ENCODE data around the gene SLC66A2. TPM values are rescaled to one million over a fixed set of nuclear protein-coding genes. Genes with fewer than 3 reads are reported as not detected.
"Not testable (repeated sequence)": the region's sequence is repeated elsewhere in the genome, so short reads cannot be mapped to it uniquely, and the experiment has no call there.

Gene SLC66A2
- total and polyA plus RNA-seq, 10 donors = 28.7 to 61.9 (median 50.0) TPM

- DNase-seq = no peak
- Histone ChIP-seq H3K4me1 (peaks cover 5 to 44% (median 21%) of the 10 kb centered on the region in 6 donors), H3K27me3 (replicated peaks in 1 of 7) (peaks cover 0 to 6% (median 0%) of the 10 kb centered on the region in 7 donors), H3K27ac (peak overlapping the region in 1 of 8 donors; percentile 81), H3K36me3 (peaks cover 0 to 8% (median 0%) of the 10 kb centered on the region in 6 donors), H3K9me3 (no peaks in the 10 kb centered on the region), H3K4me3 (peak overlapping the region in 1 of 8 donors; percentile 83)
- WGBS, 5 donors = 69 to 82% (median 81%) methylated on average over 30 of the region's 30 CpGs
- no peak for TF ChIP-seq CTCF (IDR thresholded peaks at IDR 0.05 in 8 of 11, conservative IDR thresholded peaks at IDR 0.05 in 3 of 11)
- no peak for TF ChIP-seq POLR2AphosphoS5 (IDR thresholded peaks at IDR 0.05)
- no peak for TF ChIP-seq POLR2A (IDR thresholded peaks at IDR 0.05)
- intact Hi-C loops (cut with DNase I; ENCODE audit: low total_unique reads) = no loop called here
These were observed 11.6 kb upstream of the SLC66A2 start for GRCh38 chr18:79962835-79963657.

DNA sequence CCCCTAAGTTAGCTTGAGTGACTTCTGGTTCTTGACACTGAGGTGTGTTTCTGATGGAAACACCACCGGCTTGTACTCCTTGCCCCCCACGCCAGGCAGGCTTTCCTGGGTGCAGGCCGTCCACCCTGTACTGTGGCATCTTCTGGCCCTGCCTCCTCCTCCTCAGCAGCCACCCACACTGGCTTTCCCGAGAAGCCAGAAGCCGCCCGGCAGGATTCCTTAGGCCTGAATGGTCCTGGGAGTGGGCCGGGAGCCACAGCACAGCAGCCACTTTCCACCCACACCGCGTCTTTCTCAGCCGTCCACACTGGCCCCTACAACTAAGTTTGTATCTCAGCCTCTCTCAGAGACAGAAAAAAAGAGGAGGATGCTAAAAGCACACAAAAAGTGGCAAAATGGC, 10.9 kb upstream of the SLC66A2 start:
- no peak for TF ChIP-seq CTCF (IDR thresholded peaks at IDR 0.05 in 8 of 11, conservative IDR thresholded peaks at IDR 0.05 in 3 of 11)
- peak; percentile 74 for DNase-seq
- H3K4me3 ChIP-seq = no peak overlapping the region
- H3K27ac ChIP-seq = no peak overlapping the region
- intact Hi-C loops (cut with DNase I; ENCODE audit: low total_unique reads) = no loop called here
- no peaks in the 10 kb centered on the region for H3K9me3 ChIP-seq
- H3K27me3 ChIP-seq (replicated peaks in 1 of 7) = peaks cover 0 to 6% (median 0%) of the 10 kb centered on the region in 7 donors
- peaks cover 5 to 44% (median 21%) of the 10 kb centered on the region in 6 donors for H3K4me1 ChIP-seq
- WGBS, 5 donors = 69 to 89% (median 77%) methylated on average over 6 to 10 of the region's 10 CpGs
- H3K36me3 ChIP-seq = peaks cover 0 to under 1% (median 0%) of the 10 kb centered on the region in 6 donors

- no peak for TF ChIP-seq POLR2AphosphoS5 (IDR thresholded peaks at IDR 0.05)
- 71 to 88% (median 78%) methylated on average over 26 to 29 of the region's 29 CpGs for WGBS, 5 donors
- intact Hi-C loops (cut with DNase I; ENCODE audit: low total_unique reads) = no loop called here
- H3K27ac ChIP-seq = no peak overlapping the region
- H3K27me3 ChIP-seq (replicated peaks in 1 of 7) = peaks cover 0 to 6% (median 0%) of the 10 kb centered on the region in 7 donors
- H3K4me3 ChIP-seq = no peak overlapping the region
- H3K36me3 ChIP-seq = no peaks in the 10 kb centered on the region
- peak; percentile 76 for DNase-seq
- H3K9me3 ChIP-seq = no peaks in the 10 kb centered on the region
- peaks cover 5 to 44% (median 21%) of the 10 kb centered on the region in 6 donors for H3K4me1 ChIP-seq
These were observed 10.3 kb upstream of the SLC66A2 start for GRCh38 chr18:79961527-79962291.

DNA sequence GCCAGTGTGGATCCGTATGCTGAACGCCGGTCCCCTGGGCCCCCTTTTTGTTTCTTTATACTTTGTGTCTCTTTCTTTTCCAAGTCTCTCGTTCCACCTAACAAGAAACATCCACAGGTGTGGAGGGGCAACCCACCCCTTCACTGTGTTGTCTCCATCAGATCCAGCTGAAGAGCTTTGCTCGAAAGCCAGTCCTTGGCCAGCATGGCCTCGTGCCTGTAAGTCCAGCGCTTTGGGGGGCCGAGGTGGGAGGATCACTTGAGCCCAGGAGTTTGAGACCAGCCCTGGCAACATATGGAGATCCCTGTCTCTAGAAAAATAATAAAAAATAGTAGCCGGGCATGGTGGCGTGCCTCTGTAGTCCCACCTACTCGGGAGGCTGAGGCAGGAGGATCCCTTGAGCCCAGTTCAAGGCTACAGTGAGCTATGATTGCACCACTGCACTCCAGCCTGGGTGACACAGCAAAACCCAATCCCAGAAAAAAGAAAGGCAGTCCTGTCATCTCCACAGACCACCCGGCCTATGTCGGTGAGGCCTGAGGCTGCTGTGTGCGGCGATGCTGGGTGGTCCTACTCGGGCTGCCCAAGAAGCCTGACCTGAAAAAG, 9.6 kb upstream of the SLC66A2 start:
- WGBS, 5 donors = 93 to 96% (median 95%) methylated on average over 16 of the region's 16 CpGs
- intact Hi-C loops (cut with DNase I; ENCODE audit: low total_unique reads) = no loop called here

DNA sequence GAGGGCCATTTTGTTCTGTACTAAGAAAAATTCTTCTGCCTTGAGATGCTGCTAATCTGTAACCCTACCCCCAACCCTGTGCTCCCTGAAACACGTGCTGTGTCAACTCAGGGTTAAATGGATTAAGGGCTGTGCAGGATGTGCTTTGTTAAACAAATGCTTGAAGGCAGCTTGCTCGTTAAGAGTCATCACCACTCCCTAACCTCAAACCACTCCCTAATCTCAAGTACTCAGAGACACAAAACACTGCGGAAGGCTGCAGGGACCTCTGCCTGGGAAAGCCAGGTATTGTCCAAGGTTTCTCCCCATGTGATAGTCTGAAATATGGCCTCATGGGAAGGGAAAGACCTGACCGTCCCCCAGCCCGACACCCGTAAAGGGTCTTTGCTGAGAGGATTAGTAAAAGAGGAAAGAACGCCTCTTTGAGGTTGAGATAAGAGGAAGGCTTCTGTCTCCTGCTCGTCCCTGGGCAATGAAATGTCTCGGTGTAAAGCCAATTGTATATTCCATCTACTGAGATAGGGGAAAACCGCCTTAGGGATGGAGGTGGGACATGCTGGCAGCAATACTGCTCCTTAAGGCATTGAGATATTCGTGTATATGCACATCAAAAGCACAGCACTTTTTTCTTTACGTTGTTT, 8.8 kb upstream of the SLC66A2 start:
- H3K4me3 ChIP-seq; H3K27me3 ChIP-seq (replicated peaks in 1 of 7); H3K27ac ChIP-seq; intact Hi-C loops (cut with DNase I; ENCODE audit: low total_unique reads); H3K36me3 ChIP-seq; H3K9me3 ChIP-seq: not testable (repeated sequence)
- WGBS, 5 donors = 21 to 42% (median 31%) methylated on average over 12 of the region's 12 CpGs
- DNase-seq = peak; percentile 14
- peaks cover 5 to 34% (median 17%) of the 10 kb centered on the region in 6 donors for H3K4me1 ChIP-seq

More for the DNA sequence above, 9.6 kb upstream of the SLC66A2 start:
- peaks cover 5 to 39% (median 21%) of the 10 kb centered on the region in 6 donors for H3K4me1 ChIP-seq
- DNase-seq = peak; percentile 51
- H3K4me3 ChIP-seq = no peak overlapping the region
- peaks cover 0 to 6% (median 0%) of the 10 kb centered on the region in 7 donors for H3K27me3 ChIP-seq (replicated peaks in 1 of 7)
- TF ChIP-seq POLR2A (IDR thresholded peaks at IDR 0.05) (no peak), CTCF (IDR thresholded peaks at IDR 0.05 in 8 of 11, conservative IDR thresholded peaks at IDR 0.05 in 3 of 11) (no peak), POLR2AphosphoS5 (IDR thresholded peaks at IDR 0.05) (no peak)
- no peaks in the 10 kb centered on the region for H3K9me3 ChIP-seq
- no peak overlapping the region for H3K27ac ChIP-seq
- no peaks in the 10 kb centered on the region for H3K36me3 ChIP-seq
